Measurements from ENCODE around the gene DNAJB2. TPM values are rescaled to one million over a fixed set of nuclear protein-coding genes. Genes with fewer than 3 reads are reported as not detected.

The DNAJB2 gene
- total RNA-seq, 1 donor from 2014 or later: 60.0 TPM

DNA sequence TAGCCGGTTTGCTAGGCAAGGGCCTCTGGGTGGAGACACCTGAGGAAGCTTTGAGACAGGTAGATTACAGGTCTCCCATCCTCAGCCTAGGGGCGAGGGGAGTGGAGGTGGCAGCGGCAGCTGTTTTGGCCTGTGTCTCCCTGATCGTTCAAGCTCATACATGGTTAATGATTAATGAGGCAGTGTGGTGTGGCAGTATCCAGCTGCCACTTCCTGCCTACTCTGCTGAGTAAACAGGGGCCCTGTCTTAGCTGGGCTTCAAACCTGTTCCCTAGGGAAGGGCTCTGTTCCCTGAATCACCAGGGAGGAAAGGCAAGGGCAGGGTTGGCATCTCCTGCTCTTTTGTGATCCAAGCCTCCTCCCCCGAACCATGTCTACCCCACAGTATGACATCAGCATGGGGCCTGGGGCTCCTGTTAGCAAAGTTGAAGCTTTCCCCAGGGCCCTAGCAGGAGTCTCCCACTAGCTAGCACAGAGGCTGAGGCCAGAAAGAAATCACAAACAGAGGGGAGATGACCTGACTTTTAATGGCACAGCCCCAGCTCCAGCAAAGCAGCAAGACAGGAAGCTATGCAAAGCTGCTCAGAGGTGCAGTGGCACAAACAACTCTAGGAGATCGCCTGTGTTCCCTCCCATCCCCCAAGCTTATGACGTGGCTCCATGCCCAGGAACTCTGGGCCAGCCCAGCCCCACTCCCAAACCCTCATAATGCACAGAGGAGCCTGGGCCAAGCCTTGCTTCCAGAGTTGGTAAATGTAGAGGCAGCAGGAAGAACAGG lies 29.8 kb upstream of the DNAJB2 start:
- Histone ChIP-seq H3K27me3 (ENCODE audit: control insufficient read depth, insufficient read depth, low read length) (no peaks in the 10 kb centered on the region), H3K4me3 (ENCODE audit: low read depth, low read length) (no peak overlapping the region), H3K36me3 (ENCODE audit: control insufficient read depth, insufficient read depth, low read length) (peaks cover 23% of the 10 kb centered on the region)
- TF ChIP-seq, protein P1, sequence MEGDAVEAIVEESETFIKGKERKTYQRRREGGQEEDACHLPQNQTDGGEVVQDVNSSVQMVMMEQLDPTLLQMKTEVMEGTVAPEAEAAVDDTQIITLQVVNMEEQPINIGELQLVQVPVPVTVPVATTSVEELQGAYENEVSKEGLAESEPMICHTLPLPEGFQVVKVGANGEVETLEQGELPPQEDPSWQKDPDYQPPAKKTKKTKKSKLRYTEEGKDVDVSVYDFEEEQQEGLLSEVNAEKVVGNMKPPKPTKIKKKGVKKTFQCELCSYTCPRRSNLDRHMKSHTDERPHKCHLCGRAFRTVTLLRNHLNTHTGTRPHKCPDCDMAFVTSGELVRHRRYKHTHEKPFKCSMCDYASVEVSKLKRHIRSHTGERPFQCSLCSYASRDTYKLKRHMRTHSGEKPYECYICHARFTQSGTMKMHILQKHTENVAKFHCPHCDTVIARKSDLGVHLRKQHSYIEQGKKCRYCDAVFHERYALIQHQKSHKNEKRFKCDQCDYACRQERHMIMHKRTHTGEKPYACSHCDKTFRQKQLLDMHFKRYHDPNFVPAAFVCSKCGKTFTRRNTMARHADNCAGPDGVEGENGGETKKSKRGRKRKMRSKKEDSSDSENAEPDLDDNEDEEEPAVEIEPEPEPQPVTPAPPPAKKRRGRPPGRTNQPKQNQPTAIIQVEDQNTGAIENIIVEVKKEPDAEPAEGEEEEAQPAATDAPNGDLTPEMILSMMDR (IDR thresholded peaks at IDR 0.05; ENCODE audit: insufficient read depth, low read length, severe bottlenecking): peak; percentile 1
- peak; percentile 90 for FAIRE-seq
- peak; percentile 98 for DNase-seq (ENCODE audit: low read depth)

DNA sequence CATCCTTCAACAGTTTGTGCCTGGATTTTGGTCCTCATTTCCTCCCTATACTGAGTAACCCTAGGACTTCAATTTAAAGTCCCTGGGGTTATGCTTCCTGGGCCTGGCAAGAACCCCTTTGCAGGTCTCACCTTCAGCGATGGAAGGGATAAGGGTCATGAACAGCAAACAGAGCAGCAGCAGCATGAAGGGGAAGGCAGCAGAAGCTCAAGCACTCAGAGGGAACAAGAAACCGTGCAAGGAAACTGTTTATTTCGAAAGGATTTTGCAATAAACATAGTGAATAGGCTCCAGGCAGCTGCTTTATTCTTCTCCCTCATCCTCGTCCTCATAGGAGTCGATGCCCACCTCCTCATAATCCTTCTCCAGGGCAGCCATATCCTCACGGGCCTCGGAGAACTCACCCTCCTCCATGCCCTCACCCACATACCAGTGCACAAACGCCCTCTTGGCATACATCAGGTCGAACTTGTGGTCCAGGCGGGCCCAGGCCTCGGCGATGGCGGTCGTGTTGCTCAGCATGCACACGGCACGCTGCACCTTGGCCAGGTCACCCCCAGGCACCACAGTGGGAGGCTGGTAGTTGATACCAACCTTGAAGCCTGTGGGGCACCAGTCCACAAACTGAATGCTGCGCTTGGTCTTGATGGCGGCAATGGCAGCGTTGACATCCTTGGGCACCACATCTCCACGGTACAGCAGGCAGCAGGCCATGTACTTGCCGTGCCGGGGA lies 29.0 kb upstream of the DNAJB2 start:
- peak overlapping the region; percentile 12 for H3K4me3 ChIP-seq (ENCODE audit: low read depth, low read length)
- FAIRE-seq (no peak), DNase-seq (ENCODE audit: low read depth) (no peak)
- peaks cover 23% of the 10 kb centered on the region for H3K36me3 ChIP-seq (ENCODE audit: control insufficient read depth, insufficient read depth, low read length)
- no peaks in the 10 kb centered on the region for H3K27me3 ChIP-seq (ENCODE audit: control insufficient read depth, insufficient read depth, low read length)
- TF ChIP-seq, protein P1 (IDR thresholded peaks at IDR 0.05; ENCODE audit: insufficient read depth, low read length, severe bottlenecking): no peak

DNA sequence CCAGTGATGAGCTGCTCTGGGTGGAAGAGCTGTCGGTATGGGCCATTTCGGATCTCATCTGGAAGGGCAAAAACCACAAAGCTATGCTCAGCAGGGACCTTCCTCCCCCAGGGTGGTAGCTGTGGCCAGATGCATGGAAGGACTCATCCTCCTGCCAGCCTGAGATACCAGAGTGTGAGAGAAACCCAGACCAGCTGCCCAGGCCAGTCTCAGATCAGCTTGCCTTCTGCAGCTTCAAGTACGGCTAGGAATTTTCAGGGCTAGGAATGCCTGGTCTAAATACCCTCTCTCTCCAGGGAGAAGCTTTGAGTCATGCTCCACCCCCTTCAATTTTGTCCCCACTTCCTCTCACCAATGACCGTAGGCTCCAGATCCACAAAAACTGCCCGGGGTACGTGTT lies 27.5 kb upstream of the DNAJB2 start:
- FAIRE-seq (no peak), DNase-seq (ENCODE audit: low read depth) (no peak)
- H3K27me3 ChIP-seq (ENCODE audit: control insufficient read depth, insufficient read depth, low read length): no peaks in the 10 kb centered on the region
- peaks cover 23% of the 10 kb centered on the region for H3K36me3 ChIP-seq (ENCODE audit: control insufficient read depth, insufficient read depth, low read length)
- H3K4me3 ChIP-seq (ENCODE audit: low read depth, low read length): peak overlapping the region; percentile 93
- TF ChIP-seq, protein P1 (IDR thresholded peaks at IDR 0.05; ENCODE audit: insufficient read depth, low read length, severe bottlenecking): no peak

DNA sequence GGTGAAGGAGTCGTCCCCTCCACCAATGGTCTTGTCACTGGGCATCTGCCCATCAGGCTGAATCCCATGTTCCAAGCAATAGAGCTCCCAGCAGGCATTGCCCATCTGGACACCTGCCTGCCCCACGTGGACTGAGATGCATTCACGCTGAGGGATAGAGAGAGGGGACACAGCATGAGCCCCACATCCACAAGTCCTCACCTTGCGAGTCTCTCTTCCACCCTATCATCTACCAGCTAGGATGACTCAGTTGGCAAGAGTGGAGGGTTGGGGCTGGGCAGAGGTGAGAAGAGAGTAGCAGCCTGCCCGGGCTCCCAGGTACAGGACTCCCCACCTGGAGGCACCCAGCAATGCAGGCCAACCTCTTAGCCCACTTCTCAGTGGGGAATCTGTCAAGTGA lies 27.1 kb upstream of the DNAJB2 start:
- DNase-seq (ENCODE audit: low read depth) (peak; percentile 75), FAIRE-seq (no peak)
- Histone ChIP-seq H3K27me3 (ENCODE audit: control insufficient read depth, insufficient read depth, low read length) (no peaks in the 10 kb centered on the region), H3K4me3 (ENCODE audit: low read depth, low read length) (peak overlapping the region; percentile 93), H3K36me3 (ENCODE audit: control insufficient read depth, insufficient read depth, low read length) (peaks cover 23% of the 10 kb centered on the region)
- TF ChIP-seq, protein P1 (IDR thresholded peaks at IDR 0.05; ENCODE audit: insufficient read depth, low read length, severe bottlenecking): peak; percentile 18

DNA sequence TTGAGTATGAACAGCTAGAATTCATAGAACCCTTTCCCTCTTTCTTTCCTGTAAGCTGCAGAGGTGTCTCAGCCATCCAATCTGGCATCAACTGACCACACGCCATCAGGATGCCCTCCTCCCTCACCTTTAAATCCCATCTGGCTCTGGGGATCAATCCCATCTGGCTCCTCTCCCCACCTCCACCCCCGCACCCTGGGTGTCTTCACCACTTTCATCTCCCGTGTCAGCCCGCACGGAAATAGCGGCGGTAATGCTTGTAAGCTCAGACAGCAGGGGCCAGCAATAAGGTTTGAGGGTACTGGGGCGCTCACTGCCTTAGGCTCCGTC lies 26.6 kb upstream of the DNAJB2 start:
- Histone ChIP-seq H3K4me3 (ENCODE audit: low read depth, low read length) (peak overlapping the region; percentile 93), H3K27me3 (ENCODE audit: control insufficient read depth, insufficient read depth, low read length) (no peaks in the 10 kb centered on the region), H3K36me3 (ENCODE audit: control insufficient read depth, insufficient read depth, low read length) (peaks cover 23% of the 10 kb centered on the region)
- DNase-seq (ENCODE audit: low read depth) (no peak), FAIRE-seq (no peak)
- TF ChIP-seq, protein P1 (IDR thresholded peaks at IDR 0.05; ENCODE audit: insufficient read depth, low read length, severe bottlenecking): no peak
